KMS-11 (cell line): Measurements from ENCODE around the gene RAPGEF2.
"Not testable (repeated sequence)": the region's sequence is repeated elsewhere in the genome, so short reads cannot be mapped to it uniquely, and the experiment has no call there.

ENCODE experiments used
- H2AFZ ChIP-seq: fragments of 200-600 bp; sonication (generic); 2 replicates; pipeline ENCODE4 v1.6.1; 2016; ENCODE audit warnings: antibody characterized with exemption, mixed run types, low read depth
- H3K27ac ChIP-seq: fragments of 200-600 bp; sonication (generic); 2 replicates; pipeline ENCODE4 v1.6.1; 2016; ENCODE audit warnings: mild to moderate bottlenecking, mixed run types
- H3K27me3 ChIP-seq: fragments of 200-600 bp; sonication (generic); 2 replicates; pipeline ENCODE4 v1.6.1; 2017; ENCODE audit warnings: mild to moderate bottlenecking, low read depth, mixed run types, moderate library complexity; ENCODE audit not compliant: insufficient read depth
- H3K36me3 ChIP-seq: fragments of 200-600 bp; sonication (generic); 2 replicates; pipeline ENCODE4 v1.6.1; 2017; ENCODE audit warnings: mild to moderate bottlenecking, mixed run types; ENCODE audit not compliant: insufficient read depth
- H3K4me1 ChIP-seq: fragments of 200-600 bp; sonication (generic); 2 replicates; pipeline ENCODE4 v1.6.1; 2016; ENCODE audit warnings: mild to moderate bottlenecking, low read depth, mixed run types; ENCODE audit not compliant: poor library complexity, severe bottlenecking
- H3K4me2 ChIP-seq: fragments of 200-600 bp; sonication (generic); 2 replicates; pipeline ENCODE4 v1.7.0; 2016; ENCODE audit warnings: mild to moderate bottlenecking, mixed run types
- H3K4me3 ChIP-seq: fragments of 200-600 bp; sonication (generic); IDR thresholded peaks from 2 replicates; pipeline ENCODE4 v1.6.1; 2017; ENCODE audit warnings: low read depth, low read length, mixed read lengths; ENCODE audit not compliant: insufficient read depth
- H3K79me2 ChIP-seq: fragments of 200-600 bp; sonication (generic); 2 replicates; pipeline ENCODE4 v1.6.1; 2016; ENCODE audit warnings: low read depth, mixed run types; ENCODE audit not compliant: insufficient read depth
- H3K9ac ChIP-seq: fragments of 200-600 bp; sonication (generic); 2 replicates; pipeline ENCODE4 v1.6.1; 2016; ENCODE audit warnings: mild to moderate bottlenecking, mixed run types
- H4K20me1 ChIP-seq: fragments of 200-600 bp; sonication (generic); 2 replicates; pipeline ENCODE4 v1.6.1; 2016; ENCODE audit warnings: mild to moderate bottlenecking, mixed run types; ENCODE audit not compliant: insufficient read depth
- TF ChIP-seq, protein P1 (sequence below): fragments of 200-600 bp; sonication (generic); conservative IDR thresholded peaks from 2 replicates; pipeline ENCODE4 v1.6.1; 2017; ENCODE audit warnings: low read depth, mild to moderate bottlenecking, antibody characterized with exemption, low read length, moderate library complexity, mixed read lengths

Gene RAPGEF2

DNA sequence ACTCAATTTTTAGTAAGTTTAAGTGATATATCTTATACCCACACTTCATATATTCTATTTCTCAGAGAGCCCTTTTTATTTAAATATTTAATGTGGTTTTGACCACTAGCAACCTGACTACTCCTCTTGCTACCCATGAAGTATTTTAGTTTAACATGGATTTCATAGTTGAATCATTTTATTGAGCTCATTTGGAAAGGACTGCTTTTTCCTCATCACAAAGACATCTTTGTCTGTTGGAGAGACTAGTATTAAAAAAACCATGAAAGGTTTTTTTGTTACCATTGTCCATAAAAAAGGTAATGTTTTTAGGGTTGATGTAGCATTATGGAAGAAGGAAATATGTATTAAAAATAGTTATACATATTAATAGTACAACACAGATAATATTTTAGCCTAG lies 139.5 kb downstream of the RAPGEF2 start:
- Histone ChIP-seq H3K4me1 (no peaks in the 10 kb centered on the region), H3K79me2 (no peaks in the 10 kb centered on the region), H3K27me3 (no peaks in the 10 kb centered on the region), H3K9ac (no peak overlapping the region), H4K20me1 (no peaks in the 10 kb centered on the region), H2AFZ (no peak overlapping the region), H3K4me3 (no peak overlapping the region), H3K36me3 (no peaks in the 10 kb centered on the region), H3K27ac (no peak overlapping the region), H3K4me2 (no peak overlapping the region)
- TF ChIP-seq, protein P1, sequence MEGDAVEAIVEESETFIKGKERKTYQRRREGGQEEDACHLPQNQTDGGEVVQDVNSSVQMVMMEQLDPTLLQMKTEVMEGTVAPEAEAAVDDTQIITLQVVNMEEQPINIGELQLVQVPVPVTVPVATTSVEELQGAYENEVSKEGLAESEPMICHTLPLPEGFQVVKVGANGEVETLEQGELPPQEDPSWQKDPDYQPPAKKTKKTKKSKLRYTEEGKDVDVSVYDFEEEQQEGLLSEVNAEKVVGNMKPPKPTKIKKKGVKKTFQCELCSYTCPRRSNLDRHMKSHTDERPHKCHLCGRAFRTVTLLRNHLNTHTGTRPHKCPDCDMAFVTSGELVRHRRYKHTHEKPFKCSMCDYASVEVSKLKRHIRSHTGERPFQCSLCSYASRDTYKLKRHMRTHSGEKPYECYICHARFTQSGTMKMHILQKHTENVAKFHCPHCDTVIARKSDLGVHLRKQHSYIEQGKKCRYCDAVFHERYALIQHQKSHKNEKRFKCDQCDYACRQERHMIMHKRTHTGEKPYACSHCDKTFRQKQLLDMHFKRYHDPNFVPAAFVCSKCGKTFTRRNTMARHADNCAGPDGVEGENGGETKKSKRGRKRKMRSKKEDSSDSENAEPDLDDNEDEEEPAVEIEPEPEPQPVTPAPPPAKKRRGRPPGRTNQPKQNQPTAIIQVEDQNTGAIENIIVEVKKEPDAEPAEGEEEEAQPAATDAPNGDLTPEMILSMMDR: no peak

- no peaks in the 10 kb centered on the region for H3K27me3 ChIP-seq
- no peaks in the 10 kb centered on the region for H3K36me3 ChIP-seq
- no peak overlapping the region for H3K9ac ChIP-seq
- H2AFZ ChIP-seq: no peak overlapping the region
- peaks cover 11% of the 10 kb centered on the region for H3K4me1 ChIP-seq
- TF ChIP-seq, protein P1: no peak
- H3K79me2 ChIP-seq: no peaks in the 10 kb centered on the region
- H4K20me1 ChIP-seq: no peaks in the 10 kb centered on the region
- H3K27ac ChIP-seq: no peak overlapping the region
- H3K4me3 ChIP-seq: no peak overlapping the region
- 0 out of 2 replicates have a peak overlapping the region, but pooled peaks have one; percentile 9 for H3K4me2 ChIP-seq
Observed at GRCh38 chr4:159248384-159249178, 145.7 kb downstream of the RAPGEF2 start.

- Histone ChIP-seq H3K4me3 (no peak overlapping the region), H3K27ac (no peak overlapping the region), H3K27me3 (no peaks in the 10 kb centered on the region), H3K4me1 (peaks cover 11% of the 10 kb centered on the region), H2AFZ (no peak overlapping the region), H4K20me1 (no peaks in the 10 kb centered on the region), H3K36me3 (no peaks in the 10 kb centered on the region), H3K9ac (no peak overlapping the region), H3K4me2 (no peak overlapping the region), H3K79me2 (no peaks in the 10 kb centered on the region)
- TF ChIP-seq, protein P1: no peak
Observed at GRCh38 chr4:159250751-159251325, 148.0 kb downstream of the RAPGEF2 start.

DNA sequence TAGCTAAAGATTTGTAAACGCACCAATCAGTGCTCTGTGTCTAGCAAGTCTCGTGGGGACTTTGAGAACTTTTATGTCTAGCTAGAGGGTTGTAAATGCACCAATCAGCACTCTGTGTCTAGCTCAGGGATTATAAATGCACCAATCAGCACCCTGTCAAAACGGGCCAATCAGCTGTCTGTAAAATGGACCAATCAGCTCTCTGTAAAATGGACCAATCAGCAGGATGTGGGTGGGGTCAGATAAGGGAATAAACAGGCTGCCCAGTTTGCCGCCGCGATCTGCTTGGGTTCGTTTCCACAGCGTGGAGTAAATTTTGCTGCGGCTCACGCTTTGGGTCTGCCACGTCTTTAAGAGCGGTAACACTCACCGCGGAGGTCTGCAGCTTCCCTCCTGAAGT lies 148.7 kb downstream of the RAPGEF2 start:
- not testable (repeated sequence) for H4K20me1 ChIP-seq, H3K27me3 ChIP-seq, H3K36me3 ChIP-seq, H3K27ac ChIP-seq, H3K79me2 ChIP-seq, H2AFZ ChIP-seq, H3K9ac ChIP-seq, H3K4me3 ChIP-seq, H3K4me2 ChIP-seq
- peaks cover 11% of the 10 kb centered on the region for H3K4me1 ChIP-seq

GRCh38 chr4:159252491-159252890 lies 149.6 kb downstream of the RAPGEF2 start:
- Histone ChIP-seq H3K27me3 (no peaks in the 10 kb centered on the region), H3K4me3 (no peak overlapping the region), H3K4me2 (no peak overlapping the region), H3K36me3 (no peaks in the 10 kb centered on the region), H2AFZ (no peak overlapping the region), H3K4me1 (peaks cover 11% of the 10 kb centered on the region), H3K27ac (no peak overlapping the region), H4K20me1 (no peaks in the 10 kb centered on the region), H3K9ac (no peak overlapping the region), H3K79me2 (no peaks in the 10 kb centered on the region)
- TF ChIP-seq, protein P1: no peak
